Mammary epithelial cell (primary cell): ENCODE data around the gene WNT7B.

ENCODE experiments used
- CTCF ChIP-seq, 2 donors: IDR thresholded peaks in 1 of 2; conservative IDR thresholded peaks in 1 of 2; 2 replicates each; pipeline ENCODE4 v1.5.1; 2011 to 2012; ENCODE audit warnings: inconsistent platforms in 2 of 2, low read length in 2 of 2, mild to moderate bottlenecking in 2 of 2, control low read depth in 1 of 2, low read depth in 1 of 2; ENCODE audit not compliant: insufficient read depth in 1 of 2; ENCODE audit errors: extremely low read depth in 1 of 2
- EZH2 ChIP-seq: IDR thresholded peaks from 2 replicates; pipeline ENCODE4 v1.6.1; 2012; ENCODE audit warnings: low read length, inconsistent platforms, borderline replicate concordance

GRCh38 chr22:45905924-45906865 lies 70.8 kb downstream of the WNT7B start:
- TF ChIP-seq CTCF (conservative IDR thresholded peaks at IDR 0.05 in 1 of 2, IDR thresholded peaks at IDR 0.05 in 1 of 2; ENCODE audit: extremely low read depth in 1 of 2, insufficient read depth in 1 of 2, low read depth in 1 of 2, low read length in 2 of 2) (no peak), EZH2 (no peak)
